HG03558 (cell line): ENCODE data around the gene CEMIP2.

Experiments used
- ATAC-seq: cut with Tn5 transposase; IDR thresholded peaks from one replicate; pipeline ENCODE4 v1.9.1; 2021; ENCODE audit warnings: moderate number of reproducible peaks; ENCODE audit not compliant: unreplicated experiment; ENCODE audit errors: extremely low read depth

The CEMIP2 gene

DNA sequence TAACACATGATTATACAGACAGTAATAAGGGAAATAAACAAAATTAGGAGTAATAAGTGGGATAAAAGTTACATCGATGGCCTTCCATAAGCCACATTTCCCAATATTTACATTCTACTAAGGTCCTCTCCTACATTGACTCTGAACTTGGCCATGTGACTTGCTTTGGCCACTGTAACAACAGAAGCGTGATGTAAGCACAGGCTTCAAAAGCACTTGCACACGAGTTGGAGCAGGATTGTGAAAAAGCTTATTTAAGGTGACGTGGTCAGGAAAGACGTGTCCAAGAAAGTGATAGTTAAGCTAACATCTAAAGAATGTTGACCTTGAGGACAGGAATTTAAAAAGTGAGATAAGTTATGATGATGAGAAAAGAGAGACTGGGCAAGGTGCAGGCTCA is 9.8 kb upstream of the CEMIP2 start:
- ATAC-seq, result no peak

DNA sequence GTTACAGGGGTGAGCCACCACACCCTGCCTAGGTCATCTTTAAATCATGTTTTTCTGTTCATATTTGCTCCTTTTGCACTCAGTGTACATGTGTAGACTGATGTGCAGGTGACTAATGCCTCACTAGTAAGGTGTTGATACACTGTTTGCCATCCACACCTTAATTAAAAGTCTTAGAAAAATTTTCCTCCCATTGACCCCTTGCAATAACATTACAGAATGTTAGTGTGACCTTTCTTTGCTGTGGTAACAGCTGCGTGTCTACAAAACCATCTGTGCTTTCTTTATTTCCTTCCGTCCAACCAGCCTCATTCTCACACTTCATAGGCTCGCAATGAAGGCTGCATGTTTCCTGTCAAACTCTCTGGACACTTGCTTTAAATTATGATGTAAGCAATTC is 6.6 kb upstream of the CEMIP2 start:
- ATAC-seq, result peak; percentile 86

DNA sequence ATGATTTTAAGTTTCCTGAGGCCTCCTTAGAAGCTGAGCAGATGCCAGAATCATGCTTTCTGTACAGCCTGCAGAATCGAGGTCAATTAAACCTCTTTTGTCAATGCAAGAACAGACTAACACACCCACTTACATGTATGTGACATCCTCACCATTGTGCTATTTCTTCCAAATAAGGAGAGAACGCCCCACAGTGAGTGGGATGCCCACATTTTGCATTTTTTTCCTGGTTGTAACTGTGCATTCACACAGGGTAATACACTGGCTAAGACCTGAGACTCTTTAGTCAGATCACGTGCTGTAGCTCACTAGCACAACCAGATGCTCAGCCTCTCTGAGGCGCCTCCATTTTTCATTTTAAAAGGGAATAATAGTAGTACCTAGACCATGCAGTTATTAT is 4.4 kb upstream of the CEMIP2 start:
- no peak for ATAC-seq

- no peak for ATAC-seq
Observed at GRCh38 chr9:71770170-71770569, 1.9 kb upstream of the CEMIP2 start.

DNA sequence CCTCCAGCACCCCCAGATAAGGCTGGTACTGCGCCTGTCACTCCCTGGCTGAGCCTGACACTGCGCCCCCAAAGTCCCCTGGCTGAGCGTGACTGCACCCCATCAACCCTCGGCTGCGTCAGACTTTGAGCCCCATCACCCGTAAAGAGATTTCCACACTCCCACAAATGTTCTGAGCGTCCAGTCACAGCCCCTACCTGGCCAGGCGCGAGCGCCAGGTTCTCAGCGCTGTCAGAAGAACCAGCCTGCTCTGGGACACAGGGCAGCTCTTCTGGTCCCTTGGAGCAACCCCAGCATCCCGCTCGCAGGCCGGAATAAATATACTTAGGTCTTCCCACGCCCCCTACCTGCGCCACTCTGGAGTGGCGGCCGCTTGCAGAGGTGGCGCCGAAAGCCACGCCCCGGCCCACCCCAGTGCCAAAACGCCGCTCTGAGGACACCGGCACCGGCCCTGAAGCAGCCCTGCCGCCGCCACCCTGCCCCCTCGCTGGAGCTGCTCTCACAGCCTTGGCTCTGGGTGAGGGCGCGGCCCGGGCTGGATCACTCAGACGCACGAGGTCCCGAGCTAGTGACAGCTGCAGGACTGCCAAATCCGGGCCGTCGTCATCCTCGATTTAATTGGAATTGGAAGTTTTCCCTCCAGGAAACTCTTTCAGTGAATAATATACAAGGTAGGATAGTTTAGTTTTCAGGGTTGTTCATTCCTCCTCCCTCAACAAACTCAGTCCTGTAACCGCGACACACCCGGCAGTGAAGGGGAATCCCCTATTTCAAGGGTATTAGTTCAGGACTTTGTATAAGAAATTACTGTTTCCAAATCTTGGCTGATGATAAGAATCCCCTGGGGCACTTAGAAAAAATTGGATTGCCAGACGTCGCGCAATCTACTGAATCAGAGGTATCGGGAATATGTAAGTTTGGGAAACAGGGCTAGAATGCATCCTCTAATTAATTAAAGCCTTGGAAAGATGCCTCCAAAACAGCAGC is 1.2 kb upstream of the CEMIP2 start:
- peak; percentile 22 for ATAC-seq

DNA sequence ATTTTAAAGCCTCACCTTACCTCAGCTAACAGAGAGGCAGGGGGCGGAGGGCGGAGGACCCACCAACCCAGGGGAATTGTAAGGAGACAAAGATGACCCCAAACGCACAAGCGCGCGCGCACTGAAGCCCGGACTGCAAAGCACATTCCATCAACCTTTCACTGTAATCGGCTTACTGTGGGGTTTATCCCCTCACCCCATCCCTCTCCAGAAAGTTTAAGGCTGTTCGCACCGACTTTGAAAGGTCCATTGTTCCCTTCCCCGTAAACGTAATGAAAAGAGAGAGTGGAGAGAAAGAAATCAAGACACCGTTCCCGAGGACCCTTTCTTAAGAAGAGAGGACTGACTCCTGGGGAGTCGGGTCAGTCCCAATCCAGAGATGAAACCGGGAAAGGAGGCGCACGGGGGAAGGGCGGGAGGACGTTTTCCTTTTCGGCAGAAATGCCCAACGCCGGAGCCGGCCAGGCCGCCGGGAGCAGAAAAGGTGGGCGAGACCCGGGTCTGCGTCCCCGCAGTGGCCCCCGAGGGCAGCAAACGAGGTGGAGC is 464 bp downstream of the CEMIP2 start:
- ATAC-seq, result no peak

DNA sequence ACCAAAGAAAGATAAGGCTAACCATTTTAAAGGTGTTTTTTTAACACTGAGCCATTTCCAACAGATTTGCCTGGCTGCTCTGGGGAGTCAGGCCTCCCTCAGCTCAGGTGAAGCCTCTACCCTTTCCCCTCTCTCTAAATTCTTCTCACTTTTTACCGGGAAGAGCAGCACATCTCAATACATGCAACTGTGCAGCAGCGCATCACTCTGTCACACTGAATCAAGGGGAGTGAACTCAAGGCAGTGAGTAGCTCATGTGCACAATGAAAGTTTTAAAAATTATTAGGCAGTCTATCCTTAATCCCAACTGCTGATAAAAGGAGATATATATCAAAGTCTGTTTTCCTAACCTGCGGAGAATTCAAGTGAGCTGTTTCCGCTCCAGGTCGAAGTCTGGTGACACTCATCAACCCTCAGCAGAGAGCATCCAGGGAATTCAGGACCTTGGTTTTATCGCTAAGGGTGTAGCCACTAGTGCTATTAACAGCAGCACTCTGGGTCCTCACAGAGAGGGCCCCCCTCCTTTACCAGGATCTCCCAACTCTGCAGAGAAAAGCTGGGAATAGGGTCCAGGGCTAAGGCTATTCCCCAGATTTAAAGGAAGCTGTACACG is 1.0 kb downstream of the CEMIP2 start:
- ATAC-seq, result no peak

GRCh38 chr9:71766663-71767062 is 1.6 kb downstream of the CEMIP2 start:
- ATAC-seq, result no peak

DNA sequence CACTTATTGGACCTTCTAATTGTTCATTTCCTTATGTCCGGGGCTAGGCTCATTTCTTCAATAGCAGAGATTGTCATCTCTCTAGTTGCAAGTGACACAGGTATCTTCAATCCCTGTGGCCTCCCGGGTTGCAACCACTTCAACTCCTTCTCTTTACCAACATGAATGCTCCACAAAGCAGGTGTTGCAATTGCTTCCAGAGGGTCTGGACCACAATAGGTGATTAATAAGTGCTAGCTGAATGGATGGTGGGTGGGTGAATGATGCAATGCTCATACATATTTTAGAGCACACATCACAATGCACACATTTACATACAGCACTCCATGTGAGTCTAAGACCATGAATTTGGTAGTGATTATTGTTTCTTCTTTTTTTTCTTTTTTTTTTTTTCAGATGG is 2.6 kb downstream of the CEMIP2 start:
- no peak for ATAC-seq

DNA sequence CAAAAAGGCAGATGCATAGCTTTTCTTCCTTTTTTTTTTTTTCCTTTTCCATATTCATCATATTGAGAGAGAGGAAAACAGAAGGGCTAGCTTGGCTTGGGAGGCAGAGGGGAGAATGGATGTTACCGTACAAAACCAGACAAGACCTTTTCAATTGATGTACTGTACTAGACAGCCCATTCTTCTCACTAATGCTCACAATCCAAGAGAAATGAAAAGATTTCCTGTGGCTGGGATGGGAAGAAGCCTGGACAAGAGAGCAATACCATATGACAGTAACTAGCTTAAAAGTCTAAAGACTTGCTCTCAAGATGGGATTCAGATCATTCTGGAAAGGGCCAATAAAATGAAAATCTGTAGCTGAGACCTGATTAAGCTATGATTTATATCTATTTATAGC is 3.4 kb downstream of the CEMIP2 start:
- no peak for ATAC-seq

GRCh38 chr9:71764463-71764862 is 3.9 kb downstream of the CEMIP2 start:
- no peak for ATAC-seq

DNA sequence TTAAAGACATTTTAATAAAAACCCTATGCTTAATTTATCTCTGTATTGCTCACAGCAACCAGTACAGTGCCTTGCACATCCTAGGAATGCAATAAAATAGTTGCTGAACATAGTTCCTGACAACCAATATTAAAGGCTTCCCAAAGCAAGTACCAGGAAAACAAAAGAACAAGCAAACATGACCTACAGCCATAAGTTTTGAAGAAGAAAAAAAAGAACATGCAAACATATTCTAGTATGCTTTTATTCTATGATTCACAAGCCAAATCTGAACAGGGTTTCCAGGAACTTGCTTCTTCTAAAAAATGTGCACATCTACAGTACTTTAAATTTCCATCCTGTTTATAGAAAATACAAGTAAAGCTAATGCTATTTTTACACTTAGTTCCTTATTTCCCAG is 4.5 kb downstream of the CEMIP2 start:
- ATAC-seq, result no peak

DNA sequence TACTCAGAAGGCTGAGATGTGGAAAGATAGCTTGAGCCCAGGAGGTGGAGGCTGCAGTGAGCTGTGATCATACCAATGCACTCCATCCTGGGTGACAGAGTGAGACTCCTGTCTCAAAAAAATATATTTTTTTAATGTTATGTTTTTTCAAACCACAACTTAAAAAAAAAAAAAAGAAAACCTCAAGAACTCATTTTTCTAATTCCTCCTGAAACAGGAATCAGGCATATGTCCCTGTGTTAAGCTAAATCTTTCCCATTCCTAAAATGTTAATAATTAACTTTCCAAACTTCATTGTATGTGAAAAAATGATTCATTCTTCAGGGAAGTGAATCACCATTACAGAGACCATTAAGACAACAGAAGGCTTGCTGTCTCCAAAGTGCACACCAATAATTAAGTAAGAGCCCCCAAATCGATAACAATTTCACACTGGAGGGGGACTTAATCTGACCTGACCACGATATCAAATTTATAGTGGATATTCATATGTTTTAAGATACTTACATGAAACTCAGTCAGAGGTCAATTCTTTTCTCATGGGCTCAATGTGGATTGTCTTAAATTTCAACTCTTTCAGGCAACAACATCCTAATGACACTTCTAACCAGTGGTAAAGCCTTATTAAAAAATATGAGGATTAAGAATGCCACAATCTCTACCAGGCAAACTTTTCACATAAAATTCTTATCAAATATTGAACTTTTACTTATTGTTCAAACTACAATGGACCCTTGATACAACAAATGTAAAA is 5.2 kb downstream of the CEMIP2 start:
- no peak for ATAC-seq

DNA sequence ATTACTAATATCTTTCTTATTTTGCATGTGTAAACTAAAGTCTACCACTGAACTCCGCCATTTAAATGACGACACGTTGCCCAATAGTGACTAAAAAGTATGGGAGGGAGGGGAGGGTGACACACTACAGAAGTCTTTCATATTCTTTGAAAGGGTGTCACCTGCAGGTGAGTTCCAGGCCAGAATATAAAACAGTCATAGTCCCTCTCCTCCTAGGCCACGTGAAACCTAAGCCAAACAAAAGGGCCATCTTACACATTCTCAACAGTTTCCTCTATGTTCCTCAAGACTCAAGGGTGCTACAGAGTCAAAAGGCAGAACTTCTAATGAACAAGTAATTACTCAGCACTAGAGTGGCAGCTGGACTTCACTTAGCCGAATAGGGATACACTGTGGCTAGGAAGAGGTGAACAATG is 6.4 kb downstream of the CEMIP2 start:
- ATAC-seq, result no peak

DNA sequence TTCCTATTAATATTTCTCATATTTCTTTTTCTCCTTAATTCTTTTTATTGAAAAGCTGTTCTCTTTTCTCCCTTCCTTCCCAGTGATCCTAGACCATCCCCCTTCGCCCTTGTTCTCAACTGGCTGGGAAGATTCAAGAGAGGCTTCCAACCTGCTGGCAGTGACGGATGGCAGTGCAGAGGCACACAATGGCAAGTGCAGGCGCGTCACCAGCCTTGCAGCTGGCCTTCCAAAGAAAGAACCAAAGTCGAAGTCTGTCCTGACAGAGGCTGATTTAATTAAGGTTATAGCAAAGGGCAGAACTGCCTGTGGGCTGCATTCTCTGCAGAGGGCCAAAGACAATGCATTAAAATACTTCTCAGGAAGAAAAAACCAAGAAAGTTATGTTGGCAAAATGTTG is 7.4 kb downstream of the CEMIP2 start:
- ATAC-seq, result no peak

DNA sequence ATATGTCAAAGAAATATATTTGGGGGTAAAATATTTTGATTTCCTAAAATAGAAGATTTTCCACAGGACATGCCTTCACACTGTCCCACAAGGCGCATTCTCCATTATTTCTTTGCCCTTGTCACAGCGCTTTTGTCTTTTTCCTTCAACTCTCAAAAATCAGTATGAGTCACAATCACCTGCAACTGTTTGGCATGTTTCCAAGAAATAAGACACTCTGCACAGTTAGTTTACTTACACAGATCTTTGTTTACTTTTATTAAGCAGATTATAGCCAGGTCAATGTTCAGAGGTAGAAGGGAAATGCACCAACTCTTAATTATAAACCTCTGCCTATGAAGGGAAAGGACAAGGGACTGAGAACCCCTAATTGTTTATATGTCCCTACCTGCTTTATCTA is 9.5 kb downstream of the CEMIP2 start:
- ATAC-seq, result no peak

- no peak for ATAC-seq
Observed at GRCh38 chr9:71758277-71758676, 10.0 kb downstream of the CEMIP2 start.

- no peak for ATAC-seq
Observed at GRCh38 chr9:71756753-71757152, 11.6 kb downstream of the CEMIP2 start.

DNA sequence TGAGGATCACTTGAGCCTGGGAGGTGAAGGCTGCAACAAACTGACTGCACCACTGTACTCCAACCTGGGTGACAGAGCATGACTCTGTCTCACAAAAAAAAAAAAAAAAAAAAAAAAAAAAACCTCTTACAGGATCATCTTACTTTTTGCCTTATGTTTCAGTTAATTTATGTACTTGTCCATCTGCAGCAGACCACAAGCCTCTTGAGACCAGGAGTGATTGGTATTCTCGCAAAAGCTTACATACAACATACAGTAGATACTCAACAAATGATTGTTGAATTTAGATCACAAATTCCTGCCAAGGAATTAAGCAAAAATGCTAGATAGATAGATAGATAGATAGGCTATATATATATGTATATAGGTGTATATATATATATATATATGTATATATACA is 12.4 kb downstream of the CEMIP2 start:
- ATAC-seq, result no peak

- no peak for ATAC-seq
Observed at GRCh38 chr9:71755230-71755629, 13.1 kb downstream of the CEMIP2 start.

- no peak for ATAC-seq
Observed at GRCh38 chr9:71754151-71754550, 14.2 kb downstream of the CEMIP2 start.
